ENCODE measurements around the gene COX20.

COX20 gene

DNA sequence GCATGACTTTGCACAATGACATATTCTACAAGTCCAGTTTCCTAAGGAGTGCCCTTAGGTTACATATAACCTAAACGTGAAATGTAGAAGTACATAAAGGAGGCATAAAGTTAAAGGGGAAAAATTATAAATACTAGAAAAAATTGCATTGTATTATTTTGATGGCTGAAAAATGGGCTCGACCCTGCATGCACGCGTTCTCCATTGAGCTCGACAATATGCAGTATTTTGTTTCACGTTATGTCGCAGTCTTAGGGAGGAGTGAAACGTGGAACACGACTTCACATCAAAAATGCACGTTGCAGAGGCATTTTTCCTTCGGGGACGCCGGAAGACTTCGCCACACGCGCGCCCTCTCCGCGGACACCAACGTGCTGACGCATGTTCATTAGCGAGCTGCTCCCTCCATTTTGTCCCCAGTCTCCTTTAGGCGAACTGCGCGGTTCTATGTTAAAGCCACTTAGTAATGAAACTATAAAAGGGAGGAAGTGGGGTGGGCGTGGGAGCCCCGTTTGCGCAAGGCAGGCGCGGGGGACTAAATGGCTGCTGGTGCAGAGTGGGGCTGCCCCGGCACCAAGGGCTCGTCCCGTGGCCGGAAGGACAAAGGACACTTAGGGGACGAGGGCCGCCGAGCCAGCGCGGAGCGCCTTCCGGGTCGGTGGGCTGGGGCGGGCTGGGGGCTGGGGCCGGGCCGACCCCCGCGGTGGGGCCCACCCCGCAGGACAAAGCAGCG is 749 bp upstream of the COX20 start:
- TF ChIP-seq, protein P1, sequence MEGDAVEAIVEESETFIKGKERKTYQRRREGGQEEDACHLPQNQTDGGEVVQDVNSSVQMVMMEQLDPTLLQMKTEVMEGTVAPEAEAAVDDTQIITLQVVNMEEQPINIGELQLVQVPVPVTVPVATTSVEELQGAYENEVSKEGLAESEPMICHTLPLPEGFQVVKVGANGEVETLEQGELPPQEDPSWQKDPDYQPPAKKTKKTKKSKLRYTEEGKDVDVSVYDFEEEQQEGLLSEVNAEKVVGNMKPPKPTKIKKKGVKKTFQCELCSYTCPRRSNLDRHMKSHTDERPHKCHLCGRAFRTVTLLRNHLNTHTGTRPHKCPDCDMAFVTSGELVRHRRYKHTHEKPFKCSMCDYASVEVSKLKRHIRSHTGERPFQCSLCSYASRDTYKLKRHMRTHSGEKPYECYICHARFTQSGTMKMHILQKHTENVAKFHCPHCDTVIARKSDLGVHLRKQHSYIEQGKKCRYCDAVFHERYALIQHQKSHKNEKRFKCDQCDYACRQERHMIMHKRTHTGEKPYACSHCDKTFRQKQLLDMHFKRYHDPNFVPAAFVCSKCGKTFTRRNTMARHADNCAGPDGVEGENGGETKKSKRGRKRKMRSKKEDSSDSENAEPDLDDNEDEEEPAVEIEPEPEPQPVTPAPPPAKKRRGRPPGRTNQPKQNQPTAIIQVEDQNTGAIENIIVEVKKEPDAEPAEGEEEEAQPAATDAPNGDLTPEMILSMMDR (IDR thresholded peaks at IDR 0.05; ENCODE audit: low read depth, low read length), result no peak
- H3K4me3 ChIP-seq (replicated peaks in 1 of 2; ENCODE audit: low read depth in 2 of 2, low read length in 2 of 2), result peak overlapping the region; percentile 66 to 70
- peak; percentile 93 to 94 for DNase-seq (ENCODE audit: low read depth in 2 of 2)

DNA sequence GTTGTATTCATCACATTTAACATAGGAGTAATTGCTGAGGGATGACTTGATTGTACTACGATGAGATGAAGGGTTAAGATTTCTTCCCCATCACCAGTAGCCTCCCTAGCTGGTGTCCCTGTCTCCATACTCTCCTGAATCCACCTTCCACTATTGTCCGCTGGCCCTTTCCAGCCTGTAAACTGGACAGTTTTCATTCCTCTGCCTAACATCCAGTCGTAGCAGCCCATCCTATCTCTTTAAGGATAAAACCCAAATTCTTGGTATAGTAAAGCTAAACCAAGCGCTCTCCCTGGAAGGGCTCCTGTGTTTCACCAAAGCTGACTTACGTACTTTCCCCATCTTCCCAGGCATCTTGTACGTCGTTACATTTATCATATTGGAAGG is 670 bp downstream of the COX20 start:
- DNase-seq (ENCODE audit: low read depth in 2 of 2), result peak; percentile 39 to 49
- TF ChIP-seq, protein P1 (IDR thresholded peaks at IDR 0.05; ENCODE audit: low read depth, low read length), result no peak
- peak overlapping the region; percentile 66 to 70 for H3K4me3 ChIP-seq (replicated peaks in 1 of 2; ENCODE audit: low read depth in 2 of 2, low read length in 2 of 2)

DNA sequence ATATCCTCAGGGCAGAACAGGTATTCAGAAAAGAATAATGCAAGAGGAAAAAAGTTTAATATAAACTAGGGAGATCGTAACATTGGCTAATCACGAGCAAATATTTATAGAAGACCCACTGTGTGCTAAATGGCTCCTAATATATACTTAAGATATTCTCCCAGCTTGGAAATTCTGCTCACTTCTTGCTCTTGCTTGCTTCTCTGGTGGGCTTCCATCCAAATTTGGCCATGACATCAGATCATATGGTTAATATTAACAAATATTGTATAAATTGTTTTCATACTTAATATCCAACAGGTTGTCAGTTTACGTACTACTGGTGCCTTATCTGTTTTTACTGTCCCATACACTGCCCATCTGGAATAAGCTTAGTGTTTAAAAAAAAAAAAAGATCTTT is 1.1 kb downstream of the COX20 start:
- peak in 1 of 2 donors; percentile 26 for DNase-seq (ENCODE audit: low read depth in 2 of 2)
- TF ChIP-seq, protein P1 (IDR thresholded peaks at IDR 0.05; ENCODE audit: low read depth, low read length), result no peak
- H3K4me3 ChIP-seq (replicated peaks in 1 of 2; ENCODE audit: low read depth in 2 of 2, low read length in 2 of 2), result peak overlapping the region; percentile 66 to 70

DNA sequence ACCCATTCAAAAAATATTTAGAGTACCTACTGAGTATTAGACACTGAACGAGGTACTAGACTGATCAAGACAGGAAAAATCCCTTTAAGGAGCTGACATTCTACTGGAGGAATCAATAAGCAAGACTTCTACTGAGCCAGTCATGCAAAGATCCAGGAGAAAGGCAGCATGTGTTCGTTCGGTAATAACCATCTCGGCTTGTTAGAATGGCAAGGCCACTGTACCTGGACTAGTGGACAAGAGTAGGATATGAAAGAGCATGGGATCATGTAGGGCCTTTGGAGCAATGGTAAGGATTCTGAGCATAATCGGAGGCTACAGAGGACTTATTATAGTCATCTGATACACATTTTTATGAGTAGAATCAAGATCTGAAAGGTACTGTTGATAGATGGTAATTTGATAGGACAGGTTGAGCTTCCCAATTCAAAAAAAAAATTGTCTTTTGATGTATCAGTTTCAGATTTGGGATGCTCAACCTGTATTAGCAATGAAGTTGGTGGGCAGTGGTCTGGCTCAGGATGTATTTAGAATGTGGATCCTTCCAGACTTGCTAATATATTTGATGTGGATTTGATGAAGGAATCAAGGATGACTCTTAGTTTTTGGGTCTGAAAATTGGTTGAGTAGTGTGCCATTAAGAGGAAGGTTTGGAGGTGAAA is 2.3 kb downstream of the COX20 start:
- TF ChIP-seq, protein P1 (IDR thresholded peaks at IDR 0.05; ENCODE audit: low read depth, low read length), result no peak
- DNase-seq (ENCODE audit: low read depth in 2 of 2), result no peak
- peak overlapping the region in 1 of 2 donors; percentile 66 for H3K4me3 ChIP-seq (replicated peaks in 1 of 2; ENCODE audit: low read depth in 2 of 2, low read length in 2 of 2)

DNA sequence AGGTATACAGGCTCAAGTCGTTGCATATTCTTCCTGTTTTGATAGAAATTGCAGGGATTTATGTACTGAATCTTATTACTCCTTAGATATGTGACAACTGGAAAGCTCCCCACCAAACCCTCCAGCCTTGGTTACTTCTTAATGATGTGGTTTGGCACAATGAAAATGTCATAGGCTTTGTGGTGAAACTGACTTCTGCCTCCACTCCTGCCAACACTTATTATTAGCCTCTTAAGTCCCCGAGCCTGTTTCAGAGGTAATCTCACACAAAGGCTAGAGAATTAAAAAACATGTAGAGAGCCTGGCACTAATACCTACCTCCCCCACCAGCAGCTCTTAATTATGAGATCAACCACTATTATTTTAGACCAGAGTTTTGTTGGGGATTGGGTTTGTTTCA is 4.2 kb downstream of the COX20 start:
- H3K4me3 ChIP-seq (replicated peaks in 1 of 2; ENCODE audit: low read depth in 2 of 2, low read length in 2 of 2), result no peak overlapping the region
- DNase-seq (ENCODE audit: low read depth in 2 of 2), result no peak
- TF ChIP-seq, protein P1 (IDR thresholded peaks at IDR 0.05; ENCODE audit: low read depth, low read length), result no peak

DNA sequence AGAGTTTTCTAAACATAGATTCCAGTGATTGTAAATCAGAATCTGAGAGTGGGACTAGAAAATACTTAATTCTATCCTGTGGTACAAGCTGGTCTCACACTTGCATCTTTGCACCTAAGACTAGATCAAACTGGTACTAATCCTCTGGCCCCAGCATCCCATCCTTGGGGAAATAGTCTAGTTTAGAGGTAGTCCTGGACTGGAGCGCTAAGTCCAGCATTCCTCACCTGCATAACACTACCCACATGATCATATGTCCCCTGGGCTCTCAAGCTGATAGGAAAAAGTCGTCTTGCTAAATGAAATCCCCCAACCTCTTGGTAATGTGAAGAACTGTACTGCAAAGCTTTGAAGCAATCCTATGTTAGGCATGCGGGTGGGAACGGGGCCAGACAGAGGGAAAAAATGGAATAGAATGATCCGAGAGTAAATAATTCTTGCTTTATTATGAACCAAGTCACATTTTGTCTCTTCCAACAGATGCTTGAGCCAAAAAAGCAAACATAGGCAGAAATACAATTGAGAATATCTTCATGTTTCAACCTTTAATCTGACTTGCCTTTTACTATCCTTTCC is 4.8 kb downstream of the COX20 start:
- TF ChIP-seq, protein P1 (IDR thresholded peaks at IDR 0.05; ENCODE audit: low read depth, low read length), result no peak
- no peak overlapping the region for H3K4me3 ChIP-seq (replicated peaks in 1 of 2; ENCODE audit: low read depth in 2 of 2, low read length in 2 of 2)
- DNase-seq (ENCODE audit: low read depth in 2 of 2), result no peak

All from cardiac fibroblast (primary cell).